Fibroblast of pulmonary artery (primary cell): ENCODE measurements around the gene NDUFAB1.
"Not testable (repeated sequence)": the region's sequence is repeated elsewhere in the genome, so short reads cannot be mapped to it uniquely, and the experiment has no call there.

ENCODE experiments used
- DNase-seq: peaks from one replicate; pipeline ENCODE4 v3.0.0-alpha.2; 2010; ENCODE audit warnings: low read depth
- H3K4me3 ChIP-seq: replicated peaks from 2 replicates; pipeline ENCODE4 v1.5.1; 2011; ENCODE audit warnings: low read depth, mild to moderate bottlenecking, control low read depth, low read length, moderate library complexity
- CTCF ChIP-seq: IDR thresholded peaks from 2 replicates; pipeline ENCODE4 v1.5.1; 2011; ENCODE audit warnings: mild to moderate bottlenecking, control low read depth, low read length, inconsistent platforms; ENCODE audit errors: missing control alignments

Gene NDUFAB1

GRCh38 chr16:23629516-23629915 lies 33.4 kb upstream of the NDUFAB1 start:
- TF ChIP-seq CTCF: no peak
- no peak overlapping the region for H3K4me3 ChIP-seq
- DNase-seq: no peak

- DNase-seq: no peak
- no peak for TF ChIP-seq CTCF
- no peak overlapping the region for H3K4me3 ChIP-seq
Measured at GRCh38 chr16:23624092-23624491, 28.0 kb upstream of the NDUFAB1 start.

GRCh38 chr16:23615805-23616204 lies 19.7 kb upstream of the NDUFAB1 start:
- no peak overlapping the region for H3K4me3 ChIP-seq
- no peak for TF ChIP-seq CTCF
- DNase-seq: no peak

GRCh38 chr16:23611936-23612335 lies 15.8 kb upstream of the NDUFAB1 start:
- no peak overlapping the region for H3K4me3 ChIP-seq
- no peak for DNase-seq
- no peak for TF ChIP-seq CTCF

GRCh38 chr16:23610905-23611304 lies 14.8 kb upstream of the NDUFAB1 start:
- not testable (repeated sequence) for DNase-seq, H3K4me3 ChIP-seq

- no peak overlapping the region for H3K4me3 ChIP-seq
- DNase-seq: no peak
- no peak for TF ChIP-seq CTCF
Measured at GRCh38 chr16:23609929-23610328, 13.8 kb upstream of the NDUFAB1 start.

- no peak for TF ChIP-seq CTCF
- DNase-seq: peak; percentile 95
- H3K4me3 ChIP-seq: no peak overlapping the region
Measured at GRCh38 chr16:23608194-23608593, 12.1 kb upstream of the NDUFAB1 start.

GRCh38 chr16:23607726-23608125 lies 11.6 kb upstream of the NDUFAB1 start:
- no peak overlapping the region for H3K4me3 ChIP-seq
- peak; percentile 42 for DNase-seq
- TF ChIP-seq CTCF: no peak
